Skeletal muscle cell (primary cell): ENCODE results near the gene AGXT.

ENCODE experiments used
- DNase-seq: peaks from one replicate; pipeline ENCODE4 v3.0.0-alpha.2; 2010; ENCODE audit warnings: low read depth
- H3K4me3 ChIP-seq: 2 replicates; pipeline ENCODE4 v1.5.1; 2011; ENCODE audit warnings: low read depth, mild to moderate bottlenecking, control low read depth, low read length, moderate library complexity

The AGXT gene

DNA sequence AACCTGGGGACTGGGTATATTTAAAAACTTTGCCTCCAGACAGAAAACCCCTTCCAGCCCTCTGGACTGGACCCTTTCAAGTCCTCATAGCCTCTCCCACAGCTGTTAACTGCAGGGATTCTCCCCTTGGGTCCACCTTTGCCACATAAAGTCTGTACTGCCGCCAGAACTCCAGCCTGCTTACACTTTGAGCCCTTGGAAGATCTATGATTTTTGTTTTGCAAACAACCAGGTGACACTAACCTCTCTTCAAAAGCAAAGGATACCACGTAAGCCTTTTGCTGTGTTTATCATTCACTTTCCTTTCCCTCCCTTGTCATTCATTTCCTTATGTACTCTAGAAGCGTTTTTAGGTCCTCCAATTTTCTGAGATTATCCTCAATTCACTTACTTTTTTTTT lies 4.1 kb upstream of the AGXT start:
- no peak for DNase-seq
- H3K4me3 ChIP-seq: no peak overlapping the region

DNA sequence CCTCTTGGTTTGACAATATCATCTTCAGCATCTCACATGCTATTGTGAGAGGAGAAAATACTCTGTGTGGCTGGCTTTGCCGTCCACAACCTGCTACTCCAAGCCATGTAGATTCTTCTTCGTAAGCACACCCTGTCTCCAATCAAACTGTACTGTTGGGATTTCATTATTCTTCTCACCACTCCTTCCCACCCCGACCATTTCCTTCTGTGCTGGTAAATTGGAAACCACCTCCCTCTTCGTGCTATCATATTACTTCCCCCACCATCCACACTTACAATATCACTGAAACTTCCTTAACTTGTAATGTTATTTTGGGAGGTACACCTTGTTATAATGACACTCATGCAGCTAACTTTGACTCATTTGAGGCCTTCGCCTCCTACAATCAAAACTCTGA lies 3.2 kb upstream of the AGXT start:
- no peak for DNase-seq
- no peak overlapping the region for H3K4me3 ChIP-seq

DNA sequence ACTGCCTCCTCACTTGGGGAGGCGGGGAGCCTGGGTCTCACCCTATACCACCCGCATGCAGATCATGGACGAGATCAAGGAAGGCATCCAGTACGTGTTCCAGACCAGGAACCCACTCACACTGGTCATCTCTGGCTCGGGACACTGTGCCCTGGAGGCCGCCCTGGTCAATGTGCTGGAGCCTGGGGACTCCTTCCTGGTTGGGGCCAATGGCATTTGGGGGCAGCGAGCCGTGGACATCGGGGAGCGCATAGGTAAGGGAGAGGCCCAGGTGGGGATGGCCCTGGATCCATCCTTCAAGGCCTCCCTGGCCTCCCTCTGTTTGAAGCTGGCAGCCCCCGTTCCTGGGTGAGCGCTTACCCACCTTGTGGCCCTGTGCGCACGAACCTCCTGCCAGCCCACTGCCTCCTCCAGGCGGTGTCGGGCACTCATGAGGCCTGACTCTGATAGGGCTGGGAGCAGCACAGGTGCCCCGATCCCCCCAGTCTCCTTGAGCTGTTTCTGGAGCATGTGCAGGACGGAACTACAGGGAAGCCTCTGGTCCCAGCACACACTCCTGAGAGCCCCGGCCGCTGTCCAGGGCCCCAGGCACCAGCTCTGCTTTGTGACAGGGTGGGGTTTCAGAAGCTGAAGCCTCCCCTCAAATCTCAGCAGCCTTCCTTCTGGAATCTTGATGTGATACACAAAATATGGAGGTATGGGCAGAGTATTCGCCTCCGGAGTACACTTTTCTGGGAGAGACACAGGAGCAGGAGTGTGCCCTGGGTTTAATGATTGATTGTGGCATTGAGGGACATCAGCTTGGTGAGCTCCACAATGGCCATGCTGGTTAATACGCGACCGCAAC lies 708 bp downstream of the AGXT start:
- no peak overlapping the region for H3K4me3 ChIP-seq
- no peak for DNase-seq

DNA sequence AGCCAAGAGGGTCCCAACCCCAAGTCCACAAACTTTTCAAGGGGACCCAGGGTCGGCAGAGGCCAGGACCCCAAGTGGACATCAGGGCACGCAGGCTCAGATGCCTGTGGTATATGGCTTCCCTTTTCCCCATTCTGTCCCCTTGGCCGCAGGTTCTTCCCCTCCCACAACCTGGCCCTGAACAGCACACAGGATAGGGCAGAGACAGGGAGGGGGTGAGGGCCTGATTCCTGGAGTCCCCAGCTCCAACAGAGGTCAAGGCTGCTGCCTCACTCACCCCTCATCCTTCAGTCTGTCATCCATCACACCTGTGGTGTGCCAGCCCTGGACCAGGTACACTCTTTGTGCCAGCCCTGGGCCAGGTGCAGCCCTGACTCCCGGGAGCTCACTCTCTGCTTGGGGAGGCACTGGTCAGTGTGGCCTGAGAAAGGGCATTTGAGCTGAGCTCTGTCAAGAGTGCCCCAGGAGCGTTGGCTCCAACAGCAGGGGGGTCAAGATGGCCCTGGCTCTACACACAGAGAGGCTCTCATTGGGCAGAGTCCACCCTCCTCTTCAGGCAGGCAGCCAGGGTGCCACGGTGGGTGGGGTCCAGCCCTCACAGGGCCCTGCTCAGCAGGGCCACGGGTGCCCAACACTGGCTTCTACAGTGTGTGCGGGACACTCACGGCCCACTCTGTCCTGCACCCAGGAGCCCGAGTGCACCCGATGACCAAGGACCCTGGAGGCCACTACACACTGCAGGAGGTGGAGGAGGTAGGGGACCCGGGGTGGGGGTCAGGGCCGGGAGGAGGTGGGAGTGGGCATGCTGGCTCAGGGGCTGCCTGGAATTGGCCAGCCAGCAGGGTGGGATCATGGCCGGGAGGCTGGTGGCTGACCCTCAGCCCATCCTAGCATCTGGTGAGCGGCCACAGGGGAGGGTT lies 1.6 kb downstream of the AGXT start:
- no peak for DNase-seq
- H3K4me3 ChIP-seq: no peak overlapping the region

DNA sequence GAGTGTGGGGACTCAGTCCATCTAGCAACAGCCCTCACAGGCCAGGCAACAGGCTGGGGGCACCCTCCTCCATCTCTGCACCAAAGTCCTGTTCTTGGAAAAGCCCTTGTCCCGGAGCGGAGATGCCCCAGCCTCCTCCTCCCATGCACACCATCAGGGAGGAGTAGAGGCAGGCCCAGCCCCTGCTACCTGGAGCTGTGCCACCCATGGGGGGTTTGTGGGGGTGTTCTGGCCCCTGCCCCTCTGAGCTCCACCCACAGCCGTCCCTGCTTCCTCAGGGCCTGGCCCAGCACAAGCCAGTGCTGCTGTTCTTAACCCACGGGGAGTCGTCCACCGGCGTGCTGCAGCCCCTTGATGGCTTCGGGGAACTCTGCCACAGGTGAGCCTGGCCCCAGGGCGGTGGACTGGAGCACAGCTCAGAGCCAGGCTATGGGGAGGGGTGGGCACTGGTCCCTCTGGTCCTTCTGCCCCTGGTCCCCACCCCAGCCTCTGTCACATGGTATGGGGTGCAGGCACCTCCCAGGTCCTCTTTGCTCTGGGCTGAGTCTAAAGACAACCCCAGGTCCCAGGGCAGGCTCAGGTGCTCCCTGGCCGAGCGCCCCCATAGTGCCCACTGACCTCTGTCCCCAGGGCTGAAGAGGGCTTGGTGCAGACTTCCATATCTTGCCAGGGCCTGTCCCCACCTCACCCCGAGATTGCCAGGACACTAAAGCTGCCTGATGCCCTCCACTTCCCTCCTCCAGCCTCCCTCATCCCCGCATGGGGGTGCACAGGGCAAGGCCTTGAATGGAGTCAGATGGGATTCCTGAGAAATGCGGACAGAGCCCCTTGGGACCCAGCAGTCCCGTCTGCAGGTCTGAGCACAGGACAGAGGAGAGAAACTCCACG lies 2.7 kb downstream of the AGXT start:
- H3K4me3 ChIP-seq: no peak overlapping the region
- DNase-seq: no peak

DNA sequence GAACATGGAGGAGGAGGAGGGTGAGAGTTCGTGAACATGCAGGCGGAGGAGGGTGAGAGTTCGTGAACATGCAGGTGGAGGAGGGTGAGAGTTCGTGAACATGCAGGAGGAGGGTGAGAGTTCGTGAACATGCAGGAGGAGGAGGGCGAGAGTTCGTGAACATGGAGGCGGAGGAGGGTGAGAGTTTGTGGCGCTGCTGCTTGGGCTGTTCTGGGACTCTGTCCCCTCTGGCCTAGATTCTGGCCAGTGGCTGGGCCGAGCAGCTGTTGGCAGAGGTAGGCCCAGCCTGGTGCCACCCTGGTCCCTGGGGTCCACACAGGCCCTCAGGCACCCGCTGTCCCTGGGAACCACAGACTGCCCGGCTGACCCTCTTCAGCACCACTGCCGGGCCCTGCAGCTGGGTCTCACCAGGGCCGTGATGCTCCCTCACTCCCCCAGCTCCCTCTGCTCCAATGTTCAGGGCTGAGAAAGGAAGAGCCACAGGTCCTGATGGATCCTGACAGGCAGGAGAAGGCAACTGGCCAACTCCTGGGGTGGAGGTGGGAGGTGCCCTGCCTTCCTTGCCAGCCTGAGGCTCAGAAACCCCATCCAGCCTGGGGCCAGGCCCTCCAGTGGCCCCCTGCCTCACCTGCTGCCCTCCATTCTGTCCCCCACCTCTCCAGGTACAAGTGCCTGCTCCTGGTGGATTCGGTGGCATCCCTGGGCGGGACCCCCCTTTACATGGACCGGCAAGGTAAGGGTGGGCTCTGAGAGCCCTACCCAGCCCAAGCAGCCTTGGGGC lies 3.9 kb downstream of the AGXT start:
- H3K4me3 ChIP-seq: no peak overlapping the region
- no peak for DNase-seq

DNA sequence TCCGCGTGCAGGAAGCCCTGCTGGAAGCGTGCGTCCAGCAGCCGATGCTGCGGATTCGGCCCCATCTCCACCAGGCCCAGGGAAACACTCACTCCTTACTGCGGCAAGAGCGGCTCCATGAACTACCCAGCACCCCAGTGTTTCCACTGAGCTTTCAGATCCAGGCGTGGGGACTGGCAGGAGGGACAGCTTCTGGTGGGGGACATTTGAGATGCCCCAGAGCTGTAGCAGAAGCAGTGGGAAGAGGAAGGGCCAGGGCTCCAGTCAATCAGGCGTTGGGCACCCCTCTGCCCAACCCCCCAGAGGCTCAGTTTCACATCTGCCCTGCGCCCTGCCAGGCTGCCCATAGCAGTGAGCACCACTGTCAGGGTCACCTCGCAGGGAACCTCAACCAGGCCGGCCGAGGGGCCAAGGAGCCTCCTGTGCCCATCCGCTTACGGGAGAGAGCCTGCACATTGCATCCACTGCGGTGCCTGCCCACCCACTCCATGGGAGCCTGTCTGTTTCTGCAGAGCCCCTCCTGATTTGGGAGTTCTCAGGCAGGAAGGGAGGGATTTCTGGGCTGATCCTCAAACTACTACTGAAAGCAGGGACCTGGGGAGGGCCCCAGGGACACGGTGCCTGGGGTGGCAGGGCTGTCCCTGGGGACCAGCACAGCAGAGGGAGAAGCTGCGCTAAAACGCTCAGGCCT lies 4.6 kb downstream of the AGXT start:
- no peak overlapping the region for H3K4me3 ChIP-seq
- no peak for DNase-seq

DNA sequence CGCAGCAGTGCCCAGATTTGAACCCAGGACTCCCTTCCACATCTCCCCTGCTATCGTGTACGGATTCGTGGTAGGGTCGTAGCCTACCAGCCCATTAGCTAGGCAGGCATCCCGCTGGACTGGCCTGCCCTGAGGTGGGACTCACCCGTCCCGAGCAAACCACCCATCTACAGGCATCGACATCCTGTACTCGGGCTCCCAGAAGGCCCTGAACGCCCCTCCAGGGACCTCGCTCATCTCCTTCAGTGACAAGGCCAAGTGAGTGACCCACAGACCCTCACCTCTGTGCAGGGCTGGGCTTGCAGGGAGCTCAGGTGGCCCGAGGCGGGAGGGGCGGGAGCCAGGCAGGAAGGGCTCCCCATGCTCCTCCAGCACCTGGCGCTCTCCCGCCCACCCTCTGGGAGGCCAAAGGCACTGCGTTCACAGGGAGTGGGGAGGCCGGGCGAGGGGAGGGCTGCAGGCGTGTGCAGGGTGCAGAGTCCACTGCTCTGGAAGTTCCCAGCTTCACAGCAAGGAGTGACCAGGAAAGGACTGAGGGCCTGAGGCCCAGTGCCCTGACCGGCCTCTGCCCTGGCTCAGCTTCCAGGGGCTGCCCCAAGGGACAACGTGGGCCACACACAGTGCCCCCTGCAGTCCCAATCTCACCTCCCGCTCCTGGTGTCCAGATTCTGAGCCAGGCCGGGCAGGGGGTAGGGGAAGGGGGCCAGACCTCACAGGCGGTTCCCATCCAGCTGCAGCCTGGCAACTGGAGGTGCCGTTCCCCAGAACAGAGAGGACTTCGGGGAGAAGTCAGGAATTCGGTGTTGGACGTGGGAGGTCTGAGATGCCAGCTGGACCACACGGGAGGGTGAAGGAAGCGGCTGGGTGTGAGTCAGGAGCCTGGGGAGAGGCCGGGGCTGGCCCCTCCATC lies 5.4 kb downstream of the AGXT start:
- no peak overlapping the region for H3K4me3 ChIP-seq
- DNase-seq: no peak

DNA sequence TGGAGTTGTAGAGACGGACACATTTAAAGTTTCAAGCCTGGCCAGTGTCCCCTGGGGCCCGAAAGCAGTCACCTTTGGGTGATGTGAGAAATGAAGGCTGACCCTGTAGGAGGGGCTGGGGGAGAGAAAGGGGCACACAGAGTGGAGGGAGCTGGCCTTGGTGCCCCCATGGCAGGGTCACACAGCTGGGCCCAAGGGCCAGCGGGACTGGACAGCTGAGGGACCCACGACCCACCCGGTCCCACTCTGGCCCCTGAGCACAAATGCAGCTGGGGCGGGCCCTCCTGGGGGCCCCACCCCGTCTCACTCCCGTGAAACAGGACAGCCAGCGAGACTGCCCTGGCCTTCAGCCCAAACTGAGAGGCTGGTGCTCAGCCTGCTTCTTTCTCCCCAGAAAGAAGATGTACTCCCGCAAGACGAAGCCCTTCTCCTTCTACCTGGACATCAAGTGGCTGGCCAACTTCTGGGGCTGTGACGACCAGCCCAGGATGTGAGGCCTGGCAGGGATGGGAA lies 6.1 kb downstream of the AGXT start:
- no peak for DNase-seq
- H3K4me3 ChIP-seq: no peak overlapping the region

DNA sequence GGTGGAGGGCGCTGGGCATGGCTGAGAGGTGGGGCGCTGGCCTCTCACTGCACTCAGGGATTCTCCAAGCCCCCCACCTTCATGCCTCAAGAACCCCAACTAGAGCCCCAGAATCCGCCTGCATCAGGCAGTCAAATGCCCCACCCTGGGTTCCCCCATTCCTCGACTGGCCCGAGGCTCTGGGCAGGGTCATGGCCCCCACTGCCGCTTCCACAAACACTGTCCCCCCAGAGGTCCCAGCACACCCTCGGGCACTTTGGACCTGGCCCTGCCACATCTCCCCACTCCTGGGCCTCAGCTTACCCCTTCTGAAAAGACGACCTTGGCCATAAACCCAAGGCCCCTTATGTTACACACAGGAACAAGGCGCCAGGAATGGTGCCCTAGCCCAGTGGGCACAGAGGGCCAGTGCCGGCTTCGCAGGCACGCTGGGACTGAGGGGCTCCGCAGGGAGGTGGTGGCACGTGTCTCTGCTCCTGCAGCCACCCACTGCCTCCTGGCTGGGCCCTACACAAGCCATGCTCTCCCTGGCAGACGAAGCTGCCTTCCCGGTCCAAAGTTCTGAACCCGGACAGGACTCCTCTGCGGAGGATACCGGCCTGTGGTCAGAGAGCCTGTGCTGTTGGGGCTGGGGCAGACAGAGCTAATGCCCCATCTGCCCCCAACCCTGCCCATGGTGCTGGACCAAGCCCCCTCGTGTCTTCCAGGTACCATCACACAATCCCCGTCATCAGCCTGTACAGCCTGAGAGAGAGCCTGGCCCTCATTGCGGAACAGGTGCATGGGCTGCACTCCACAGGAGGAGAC lies 6.8 kb downstream of the AGXT start:
- no peak overlapping the region for H3K4me3 ChIP-seq
- DNase-seq: no peak

DNA sequence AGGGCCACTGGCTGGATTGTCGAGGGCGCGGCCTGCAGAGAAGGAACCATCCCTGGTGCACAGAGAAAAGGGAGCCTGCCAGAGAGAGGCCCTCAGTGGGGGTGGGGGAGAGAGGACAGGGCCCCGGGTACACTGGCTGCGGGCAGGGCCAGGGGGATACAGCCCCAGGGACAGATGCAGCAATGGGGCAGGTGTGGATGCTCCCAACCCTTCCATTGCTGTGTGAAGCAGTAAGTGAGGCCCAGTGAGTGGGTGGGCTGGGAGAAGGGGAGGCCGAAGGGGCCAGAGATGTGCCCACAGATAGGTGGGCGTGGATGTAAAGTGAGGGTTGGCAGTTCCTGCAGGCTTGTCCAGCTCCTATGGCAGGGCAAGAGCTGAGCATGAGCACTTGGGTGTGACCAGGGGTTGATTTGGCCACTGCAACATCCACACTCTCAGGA lies 7.4 kb downstream of the AGXT start:
- DNase-seq: no peak
- H3K4me3 ChIP-seq: no peak overlapping the region

DNA sequence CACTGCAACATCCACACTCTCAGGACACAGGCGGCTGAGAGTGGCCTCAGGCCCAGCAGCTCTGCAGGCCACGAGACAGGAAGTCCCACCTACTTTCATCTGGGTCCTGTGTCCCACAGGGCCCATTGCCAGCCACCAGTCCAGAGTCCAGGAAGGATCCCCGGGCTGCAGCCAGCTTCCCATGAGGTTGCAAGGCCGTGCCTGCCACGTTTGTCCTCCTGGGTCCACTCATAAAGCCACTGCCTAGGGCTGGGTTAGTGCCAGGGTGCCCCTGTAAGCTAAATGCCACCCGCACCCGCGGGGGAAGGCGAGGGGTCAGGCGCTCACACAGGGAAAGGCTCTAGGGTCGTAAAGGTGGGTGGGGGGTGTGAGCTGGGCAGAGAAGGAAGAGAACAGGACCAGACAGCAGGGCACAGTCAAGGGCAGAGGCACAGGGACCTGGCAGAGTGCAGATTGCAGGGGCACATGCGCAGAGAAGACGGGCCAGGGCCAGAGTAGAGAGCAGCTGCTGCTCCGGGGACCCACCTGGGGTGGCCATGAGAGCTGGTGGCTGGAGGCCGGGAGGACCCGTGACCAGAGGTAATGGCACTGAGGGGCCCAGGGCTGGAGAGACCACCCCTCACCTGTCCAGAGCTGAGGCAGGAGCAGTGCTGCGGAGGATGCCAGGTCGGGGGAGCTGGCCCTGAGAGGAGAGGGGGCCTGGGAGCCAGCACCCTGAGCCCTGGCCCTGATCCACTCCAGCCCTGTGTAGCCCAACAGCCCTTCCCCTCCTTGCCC lies 8.0 kb downstream of the AGXT start:
- DNase-seq: no peak
- no peak overlapping the region for H3K4me3 ChIP-seq

DNA sequence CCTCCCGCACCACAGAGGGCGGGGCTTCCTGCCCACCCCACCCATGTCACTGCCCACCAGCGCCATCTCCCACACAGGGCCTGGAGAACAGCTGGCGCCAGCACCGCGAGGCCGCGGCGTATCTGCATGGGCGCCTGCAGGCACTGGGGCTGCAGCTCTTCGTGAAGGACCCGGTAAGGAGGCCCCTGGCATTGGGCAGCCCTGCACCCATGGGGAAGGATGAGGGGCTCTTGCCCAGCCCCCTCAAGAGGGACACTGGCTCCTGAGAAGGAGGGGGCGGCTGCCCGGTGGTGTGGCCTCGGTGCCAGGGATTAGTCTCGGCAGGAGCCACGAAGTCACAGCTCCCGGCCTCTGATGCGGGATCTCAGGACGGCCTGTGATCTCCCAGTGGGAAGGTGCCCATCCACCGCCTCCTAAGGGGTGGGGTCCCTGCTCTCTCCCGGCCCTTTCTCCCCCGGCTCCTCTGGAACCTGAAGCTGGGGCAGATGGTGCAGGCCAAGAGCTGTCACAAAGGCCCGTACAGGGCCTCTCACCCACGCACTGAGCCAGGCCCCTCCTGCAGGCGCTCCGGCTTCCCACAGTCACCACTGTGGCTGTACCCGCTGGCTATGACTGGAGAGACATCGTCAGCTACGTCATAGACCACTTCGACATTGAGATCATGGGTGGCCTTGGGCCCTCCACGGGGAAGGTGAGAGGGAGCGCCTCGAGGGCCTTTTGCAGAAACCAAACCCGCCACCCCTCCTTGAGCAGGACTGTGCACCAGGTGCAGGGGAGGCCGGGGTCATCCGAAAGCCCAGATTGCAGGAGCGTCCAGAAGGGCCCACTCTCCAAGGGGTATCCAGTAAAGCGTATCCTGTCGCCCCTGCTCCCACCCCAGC lies 9.1 kb downstream of the AGXT start:
- no peak for DNase-seq

DNA sequence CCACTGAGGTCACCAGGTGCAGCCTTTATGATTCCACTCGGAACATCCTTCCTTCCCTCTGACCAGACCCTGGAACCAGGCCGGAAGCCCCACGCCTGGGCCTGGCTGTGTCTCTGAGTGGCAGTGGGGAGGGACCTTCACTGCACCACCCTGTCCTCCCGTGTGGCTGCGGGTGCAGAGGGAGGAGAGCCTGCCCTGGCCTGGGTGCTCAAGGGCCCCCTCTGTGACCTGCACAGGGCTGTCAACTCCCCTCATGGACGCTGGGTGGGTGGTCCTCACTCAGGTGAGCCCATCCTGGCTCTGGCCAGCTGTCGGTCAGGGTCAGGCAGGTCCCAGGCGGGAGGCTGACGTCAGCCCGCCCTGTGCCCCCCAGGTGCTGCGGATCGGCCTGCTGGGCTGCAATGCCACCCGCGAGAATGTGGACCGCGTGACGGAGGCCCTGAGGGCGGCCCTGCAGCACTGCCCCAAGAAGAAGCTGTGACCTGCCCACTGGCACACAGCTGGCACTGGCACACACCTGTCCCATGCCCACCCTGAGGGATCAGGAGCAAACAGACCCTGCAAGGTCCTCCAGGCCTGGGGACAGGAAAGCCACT lies 9.8 kb downstream of the AGXT start:
- no peak for DNase-seq
- no peak overlapping the region for H3K4me3 ChIP-seq

More for the DNA sequence above, 9.1 kb downstream of the AGXT start:
- H3K4me3 ChIP-seq: no peak overlapping the region
